ENCODE measurements around the gene LRPAP1.
"Not testable (repeated sequence)": the region's sequence is repeated elsewhere in the genome, so short reads cannot be mapped to it uniquely, and the experiment has no call there.

DNA sequence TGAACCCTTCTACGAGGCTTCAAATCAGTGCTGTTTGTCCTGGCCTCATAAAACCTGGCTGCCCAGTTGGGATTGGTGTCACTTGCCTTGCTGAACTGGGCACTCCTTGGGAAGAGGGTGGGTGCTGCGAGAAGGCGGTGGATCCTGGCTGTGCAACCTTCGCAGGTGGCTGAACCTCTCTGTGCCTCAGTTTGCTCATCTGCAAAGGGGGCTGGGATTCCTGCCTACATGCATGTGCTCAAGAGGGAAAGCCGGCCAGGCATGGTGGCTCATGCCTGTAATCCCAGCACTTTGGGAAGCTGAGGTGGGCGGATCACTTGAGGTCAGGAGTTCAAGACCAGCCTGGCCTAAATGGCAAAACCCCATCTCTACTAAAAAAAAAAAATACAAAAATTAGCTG is 17.8 kb upstream of the LRPAP1 start:
- TF ChIP-seq POLR2AphosphoS5 (IDR thresholded peaks at IDR 0.05; ENCODE audit: low read depth); CTCF (conservative IDR thresholded peaks at IDR 0.05; ENCODE audit: low read depth in 2 of 2); EZH2 (IDR thresholded peaks at IDR 0.05; ENCODE audit: low read depth, unreplicated experiment); ZNF331 (CRISPR knock-in tag; IDR thresholded peaks at IDR 0.05; ENCODE audit: low read depth); EZH2phosphoT487 (IDR thresholded peaks at IDR 0.05; ENCODE audit: unreplicated experiment); CREB1 (CRISPR knock-in tag; IDR thresholded peaks at IDR 0.05; ENCODE audit: low read depth); ETS1 (IDR thresholded peaks at IDR 0.05): not testable (repeated sequence)
